ENCODE results near the gene NCK1. TPM values are rescaled to one million over a fixed set of nuclear protein-coding genes. Genes with fewer than 3 reads are reported as not detected.
A peak's percentile ranks its signal among the peaks of the same experiment; 100 is the strongest.

NCK1 gene
- total and polyA plus RNA-seq, 2 experiments from 2014 or later = 28.4 to 28.7 TPM

GRCh38 chr3:136838641-136839555 lies 23.1 kb upstream of the NCK1 start:
- TF ChIP-seq ZNF462 (CRISPR knock-in tag; IDR thresholded peaks at IDR 0.05) = no peak
- no peak for TF ChIP-seq ZNF331 (CRISPR knock-in tag; IDR thresholded peaks at IDR 0.05; ENCODE audit: low read depth)
- TF ChIP-seq CTCF (conservative IDR thresholded peaks at IDR 0.05; ENCODE audit: low read depth in 2 of 2) = no peak
- TF ChIP-seq EZH2phosphoT487 (IDR thresholded peaks at IDR 0.05; ENCODE audit: unreplicated experiment) = no peak
- TF ChIP-seq REST (IDR thresholded peaks at IDR 0.05; ENCODE audit: unreplicated experiment) = no peak
- TF ChIP-seq STAT1 (IDR thresholded peaks at IDR 0.05; ENCODE audit: unreplicated experiment) = no peak
- no peak for TF ChIP-seq EZH2 (IDR thresholded peaks at IDR 0.05; ENCODE audit: low read depth, unreplicated experiment)
- no peak for TF ChIP-seq JUNB (IDR thresholded peaks at IDR 0.05; ENCODE audit: unreplicated experiment)
- TF ChIP-seq POLR2AphosphoS5 (IDR thresholded peaks at IDR 0.05; ENCODE audit: low read depth) = no peak
- TF ChIP-seq ETS1 (IDR thresholded peaks at IDR 0.05) = no peak
- TF ChIP-seq CREB1 (CRISPR knock-in tag; IDR thresholded peaks at IDR 0.05; ENCODE audit: low read depth) = no peak
- TF ChIP-seq ZNF114 (CRISPR knock-in tag; IDR thresholded peaks at IDR 0.05) = no peak
- Histone ChIP-seq H3K27ac (ENCODE audit: low read depth) (no peak overlapping the region), H3K36me3 (ENCODE audit: insufficient read depth) (no peaks in the 10 kb centered on the region), H2AFZ (no peak overlapping the region), H4K20me1 (replicated peaks; ENCODE audit: insufficient read depth) (0 out of 2 replicates have a peak, but pooled peaks cover 3% of the 10 kb centered on the region), H3K79me2 (replicated peaks; ENCODE audit: insufficient read depth) (peaks cover 23% of the 10 kb centered on the region), H3F3A (replicated peaks; ENCODE audit: low read depth) (no peaks in the 10 kb centered on the region), H3K4me3 (no peak overlapping the region), H3K9me2 (ENCODE audit: insufficient read depth) (no peaks in the 10 kb centered on the region), H3K27me3 (ENCODE audit: insufficient read depth) (no peaks in the 10 kb centered on the region), H3K4me2 (0 out of 2 replicates have a peak overlapping the region, but pooled peaks have one; percentile 1), H3K4me1 (ENCODE audit: insufficient read depth) (peaks cover 17% of the 10 kb centered on the region; the same call in 1 of the 2 replicates)
- peaks cover 40% of the 10 kb centered on the region for H3K4me1 Mint-ChIP-seq
- peak overlapping the region; percentile 25; the same call in 2 of the 3 replicates for H3K4me3 Mint-ChIP-seq
- H3K36me3 Mint-ChIP-seq (ENCODE audit: low read depth) = peaks cover 15% of the 10 kb centered on the region
- H3K9me3 Mint-ChIP-seq = no peaks in the 10 kb centered on the region
- H3K27me3 Mint-ChIP-seq (ENCODE audit: insufficient read depth, low read depth, poor library complexity) = peaks cover 11% of the 10 kb centered on the region
- ATAC-seq (peak; percentile 52), DNase-seq (ENCODE audit: low spot score) (no peak)
- H3K27ac Mint-ChIP-seq = peak overlapping the region; percentile 78
